HG02571 (cell line): ENCODE results near the gene P4HB.

Experiments used
- ATAC-seq: cut with Tn5 transposase; IDR thresholded peaks from one replicate; pipeline ENCODE4 v1.9.1; 2021; ENCODE audit warnings: mild to moderate bottlenecking, moderate library complexity; ENCODE audit not compliant: unreplicated experiment

The P4HB gene

GRCh38 chr17:81813371-81813684 lies 47.0 kb downstream of the P4HB start:
- ATAC-seq, result no peak

- no peak for ATAC-seq
Observed at GRCh38 chr17:81812571-81813370, 47.6 kb downstream of the P4HB start.

DNA sequence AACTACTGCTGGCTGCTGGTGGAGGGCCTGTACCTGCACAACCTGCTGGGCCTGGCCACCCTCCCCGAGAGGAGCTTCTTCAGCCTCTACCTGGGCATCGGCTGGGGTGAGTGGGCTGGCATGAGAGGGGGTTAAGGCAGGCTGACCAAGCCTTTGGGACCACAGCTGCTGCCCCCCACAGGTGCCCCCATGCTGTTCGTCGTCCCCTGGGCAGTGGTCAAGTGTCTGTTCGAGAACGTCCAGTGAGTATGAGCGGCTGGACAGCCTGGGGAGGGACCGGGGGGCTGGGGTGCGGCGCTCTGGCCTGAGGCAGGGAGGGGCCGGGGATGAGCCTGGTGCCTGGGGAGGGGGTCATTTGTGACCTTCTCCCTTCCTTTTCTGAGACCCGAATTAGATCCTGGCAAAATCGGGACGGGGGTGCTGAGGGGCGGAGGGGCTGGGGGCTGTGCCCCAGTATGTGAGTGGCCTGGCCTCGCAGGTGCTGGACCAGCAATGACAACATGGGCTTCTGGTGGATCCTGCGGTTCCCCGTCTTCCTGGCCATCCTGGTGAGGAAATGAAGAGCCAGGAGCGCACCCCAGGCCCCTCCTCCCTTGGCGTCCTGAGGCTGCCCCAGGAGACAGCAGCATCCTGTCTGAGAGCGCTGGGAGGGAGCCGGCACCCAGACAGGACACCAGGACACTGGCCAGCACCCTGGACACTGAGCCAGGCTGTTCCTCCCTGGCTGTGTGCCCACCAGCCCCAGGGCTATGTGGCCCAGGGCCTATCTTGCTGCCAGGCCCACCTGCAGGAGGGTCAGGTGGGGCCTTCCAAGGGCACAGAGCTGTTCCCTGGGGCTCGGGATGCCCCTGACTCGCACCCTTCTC lies 48.4 kb downstream of the P4HB start:
- no peak for ATAC-seq

DNA sequence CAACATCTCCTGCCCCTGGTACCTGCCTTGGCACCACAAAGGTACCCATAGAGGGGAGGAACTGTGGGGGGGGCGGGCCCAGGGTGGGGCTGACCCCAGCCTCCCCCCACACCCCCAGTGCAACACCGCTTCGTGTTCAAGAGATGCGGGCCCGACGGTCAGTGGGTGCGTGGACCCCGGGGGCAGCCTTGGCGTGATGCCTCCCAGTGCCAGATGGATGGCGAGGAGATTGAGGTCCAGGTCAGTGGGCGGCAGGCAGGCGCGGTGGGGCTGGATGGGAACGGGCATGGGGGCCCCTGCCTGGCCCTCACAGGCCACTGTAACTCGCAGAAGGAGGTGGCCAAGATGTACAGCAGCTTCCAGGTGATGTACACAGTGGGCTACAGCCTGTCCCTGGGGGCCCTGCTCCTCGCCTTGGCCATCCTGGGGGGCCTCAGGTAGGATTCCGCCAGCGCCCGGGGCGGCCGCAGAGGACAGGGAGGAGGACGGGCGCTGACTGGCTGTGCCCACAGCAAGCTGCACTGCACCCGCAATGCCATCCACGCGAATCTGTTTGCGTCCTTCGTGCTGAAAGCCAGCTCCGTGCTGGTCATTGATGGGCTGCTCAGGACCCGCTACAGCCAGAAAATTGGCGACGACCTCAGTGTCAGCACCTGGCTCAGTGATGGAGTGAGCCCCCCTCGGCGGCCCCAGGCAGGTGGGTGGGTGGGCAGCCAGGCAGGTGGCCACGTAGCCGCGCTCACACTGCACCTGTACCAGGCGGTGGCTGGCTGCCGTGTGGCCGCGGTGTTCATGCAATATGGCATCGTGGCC lies 49.2 kb downstream of the P4HB start:
- ATAC-seq, result no peak

- ATAC-seq, result no peak
Observed at GRCh38 chr17:81810476-81810875, 49.9 kb downstream of the P4HB start.

- no peak for ATAC-seq
Observed at GRCh38 chr17:81809556-81809998, 50.8 kb downstream of the P4HB start.

GRCh38 chr17:81808778-81809555 lies 51.4 kb downstream of the P4HB start:
- no peak for ATAC-seq

DNA sequence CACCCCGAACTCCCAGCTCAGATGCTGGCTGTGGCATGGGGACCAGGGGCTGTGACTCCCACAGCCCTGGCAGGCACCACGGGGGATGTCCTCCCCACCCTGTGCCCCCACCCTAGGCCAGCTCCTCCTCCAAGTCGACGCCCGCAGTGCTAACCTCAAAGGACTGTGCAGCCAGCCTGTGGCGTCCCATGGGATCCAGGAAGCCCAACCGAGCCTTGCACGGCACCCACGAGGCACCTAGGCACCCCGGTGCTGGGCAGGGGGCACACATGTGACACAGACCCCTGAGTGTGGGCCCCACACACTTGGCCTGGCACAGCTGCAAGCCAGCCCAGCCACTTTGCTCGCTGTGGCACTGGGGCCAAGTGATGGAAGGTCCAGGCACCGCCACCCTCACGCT lies 52.5 kb downstream of the P4HB start:
- ATAC-seq, result no peak

GRCh38 chr17:81807210-81807719 lies 53.1 kb downstream of the P4HB start:
- no peak for ATAC-seq

DNA sequence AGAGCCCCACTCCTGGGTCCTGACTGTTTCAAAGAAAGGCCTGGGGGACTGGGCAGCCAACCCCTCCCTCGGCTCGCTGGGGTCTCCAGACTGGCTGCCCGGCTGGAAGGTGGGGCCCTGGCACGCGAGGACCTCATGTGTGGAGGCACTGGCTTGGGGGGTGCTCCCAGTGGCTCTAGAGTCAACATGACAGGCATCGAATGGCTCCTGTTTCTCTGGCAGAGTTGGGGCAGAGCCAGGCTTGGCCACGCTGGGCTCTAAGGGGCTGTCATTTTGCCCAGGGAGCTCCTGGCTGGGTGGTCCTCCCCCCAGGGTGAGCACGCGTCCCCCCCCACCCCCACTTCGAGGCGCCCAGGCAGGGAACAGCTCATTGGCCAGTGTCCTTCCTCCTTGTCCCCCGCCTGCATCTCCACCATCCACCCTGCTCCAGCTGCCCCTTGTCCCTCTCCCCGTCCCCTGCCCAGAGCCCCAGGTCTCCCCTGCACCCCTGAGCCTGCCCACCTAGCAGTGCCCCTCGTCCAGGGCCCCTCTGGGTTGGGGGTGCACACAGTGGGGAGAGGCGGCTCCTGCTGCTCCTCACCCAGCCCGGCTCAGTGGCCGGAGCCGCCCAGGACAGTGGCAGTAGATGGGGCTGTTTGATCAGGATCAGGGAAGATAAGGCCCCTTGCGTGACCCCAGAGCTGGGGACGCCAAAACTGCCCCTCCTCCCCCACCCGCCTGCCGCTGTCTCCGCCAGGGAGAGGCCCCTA lies 53.7 kb downstream of the P4HB start:
- ATAC-seq, result no peak

GRCh38 chr17:81805707-81806460 lies 54.5 kb downstream of the P4HB start:
- ATAC-seq, result no peak

GRCh38 chr17:81804559-81805399 lies 55.6 kb downstream of the P4HB start:
- no peak for ATAC-seq

- ATAC-seq, result no peak
Observed at GRCh38 chr17:81803728-81804558, 56.4 kb downstream of the P4HB start, which contains the start of gene GCGR. GCGR (plus strand) TSS chr17:81804150; CDS start chr17:81809019, 4,869 bp downstream.

- ATAC-seq, result no peak
Observed at GRCh38 chr17:81802856-81803643, 57.3 kb downstream of the P4HB start.

GRCh38 chr17:81802048-81802758 lies 58.1 kb downstream of the P4HB start:
- ATAC-seq, result no peak

DNA sequence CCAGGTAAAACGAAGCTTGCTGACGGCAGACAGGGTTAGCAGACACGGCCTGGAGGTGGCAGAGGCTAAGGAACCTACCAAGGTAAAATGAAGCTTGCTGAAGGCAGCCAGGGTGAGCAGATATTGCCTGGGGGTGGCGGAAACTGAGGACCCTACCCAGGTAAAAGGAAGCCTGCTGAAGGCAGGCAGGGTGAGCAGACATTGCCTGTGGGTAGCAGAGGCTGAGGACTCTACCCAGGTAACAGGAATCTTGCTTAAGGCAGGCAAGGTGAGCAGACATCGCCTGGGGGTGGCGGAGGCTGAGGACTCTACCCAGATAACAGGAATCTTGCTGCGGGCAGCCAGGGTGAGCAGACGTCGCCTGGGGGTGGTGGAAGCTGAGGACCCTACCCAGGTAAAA lies 59.0 kb downstream of the P4HB start:
- ATAC-seq, result no peak
